Upper lobe of left lung (tissue), 6 donors: ENCODE results near the gene CADM1. TPM values are rescaled to one million over a fixed set of nuclear protein-coding genes. Genes with fewer than 3 reads are reported as not detected.

Experiments
- ATAC-seq, 2 donors: fragments of 200-7000 bp; cut with Tn5 transposase; one replicate each; pipeline ENCODE4 v1.9.1; 2022; ENCODE audit warnings: mild to moderate bottlenecking in 2 of 2, moderate library complexity in 2 of 2; ENCODE audit not compliant: low FRiP score in 2 of 2
- DNase-seq, 2 donors: peaks; one replicate each; pipeline ENCODE4 v3.0.0-alpha.2; 2019 to 2020
- H3K27ac ChIP-seq, 4 donors: fragments of 200-600 bp; sonication (generic); one replicate each; pipeline ENCODE4 v1.5.1; 2016 to 2019
- H3K27me3 ChIP-seq, 4 donors: fragments of 200-600 bp; sonication (generic); one replicate each; pipeline ENCODE4 v1.5.1; 2017 to 2019
- H3K36me3 ChIP-seq, 4 donors: fragments of 200-600 bp; sonication (generic); one replicate each; pipeline ENCODE4 v1.5.1; 2016 to 2019
- H3K4me1 ChIP-seq, 4 donors: fragments of 200-600 bp; sonication (generic); one replicate each; pipeline ENCODE4 v1.5.1; 2018 to 2019
- H3K4me3 ChIP-seq, 4 donors: fragments of 200-600 bp; sonication (generic); one replicate each; pipeline ENCODE4 v1.5.1; 2017 to 2019; ENCODE audit warnings: mild to moderate bottlenecking in 2 of 4, moderate library complexity in 1 of 4
- H3K9me3 ChIP-seq, 4 donors: fragments of 200-600 bp; sonication (generic); one replicate each; pipeline ENCODE4 v1.5.1; 2018 to 2019
- EP300 ChIP-seq, 4 donors: sonication (generic); formaldehyde crosslinking; IDR thresholded peaks; one replicate each; pipeline ENCODE4 v1.5.1; 2017; ENCODE audit warnings: antibody characterized with exemption in 4 of 4, control low read depth in 2 of 4
- POLR2A ChIP-seq, 4 donors: fragments of 450-650 bp; IDR thresholded peaks; one replicate each; pipeline ENCODE4 v1.5.1; 2016 to 2017; ENCODE audit warnings: antibody characterized with exemption in 4 of 4, mild to moderate bottlenecking in 2 of 4
- POLR2AphosphoS5 ChIP-seq, 2 donors: sonication (generic); formaldehyde crosslinking; IDR thresholded peaks; one replicate each; pipeline ENCODE4 v1.5.1; 2017; ENCODE audit warnings: antibody characterized with exemption in 2 of 2
- WGBS, 2 donors: methylation state at CpG; one replicate each; pipeline ENCODE4 v1.1.5; 2017 to 2018; 5-methylcytosine and 5-hydroxymethylcytosine counted together
- total RNA-seq, 6 donors: library from RNA; depleted of rRNA in 4 of 6; stranded (reverse); fragments of >200 nt in 4 of 6; gene quantifications; one replicate each; pipeline versions ENCODE4 v1.1.0 to v1.2.1, GENCODE V29; 2016 to 2021
- TF ChIP-seq, protein P1 (sequence below), 6 experiments: fragments of 450-650 bp in 4 of 6; fragments of 200-600 bp in 2 of 6; sonication (generic) in 2 of 6; IDR thresholded peaks; one replicate each; pipeline ENCODE4 v1.5.1; 2016 to 2019; ENCODE audit warnings: antibody characterized with exemption in 6 of 6
- donor health status: DM: no; HTN: no; CAD: no; lungs with moderate emphysema.
- donor health status: DM: no; HTN: yes; CAD: no; lungs with severe emphysema.

The CADM1 gene
- total RNA-seq, 6 donors from 2014 or later, result 69.9 to 212 (median 125) TPM

- ATAC-seq, result no peak
- 93 to 94% methylated on average over 5 of the region's 5 CpGs for WGBS, 2 donors
- DNase-seq, result no peak
These were observed 370.6 kb downstream of the CADM1 start for GRCh38 chr11:115133475-115134209.

DNA sequence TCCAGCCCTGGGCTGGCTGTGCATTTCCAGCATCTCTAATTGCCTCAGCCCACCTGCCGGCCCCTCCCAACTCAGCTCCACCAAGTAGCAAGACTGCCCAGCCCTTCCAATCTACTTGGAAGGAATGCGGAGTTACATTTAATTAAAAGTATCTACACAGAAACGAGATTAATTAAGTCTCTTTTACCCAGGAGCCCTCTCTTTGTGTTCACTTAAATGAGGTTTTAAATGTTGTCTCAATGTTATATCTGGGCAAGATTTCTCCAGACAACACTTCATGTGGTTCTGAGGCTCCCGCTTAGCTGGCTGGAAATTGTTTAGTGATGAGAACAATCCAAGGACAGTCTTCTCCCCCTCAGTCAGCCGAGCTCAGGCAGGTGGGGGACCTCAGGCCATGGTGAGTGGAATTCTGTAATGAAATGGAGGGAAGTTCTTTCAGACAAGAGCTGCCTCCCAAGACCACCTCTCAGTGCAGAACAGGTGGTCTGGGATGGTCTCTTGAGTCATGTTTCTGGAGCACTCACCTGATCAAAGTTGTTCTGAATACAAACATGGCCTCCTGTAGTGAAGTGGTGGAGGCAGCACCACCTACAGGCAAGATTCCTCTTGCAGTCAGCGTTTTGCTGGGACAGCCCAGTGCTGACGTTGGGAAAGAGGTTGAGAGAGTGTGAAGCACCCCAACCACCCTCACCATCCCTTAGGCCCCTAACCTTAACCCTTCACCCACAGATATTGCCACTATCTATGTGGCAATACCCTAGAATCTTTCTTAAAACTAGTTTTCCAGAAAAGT lies 371.6 kb downstream of the CADM1 start:
- DNase-seq, result no peak
- Histone ChIP-seq H3K4me3 (no peak overlapping the region), H3K36me3 (no peaks in the 10 kb centered on the region), H3K27me3 (no peaks in the 10 kb centered on the region), H3K27ac (no peak overlapping the region), H3K4me1 (no peaks in the 10 kb centered on the region), H3K9me3 (no peaks in the 10 kb centered on the region)
- no peak for TF ChIP-seq EP300 (IDR thresholded peaks at IDR 0.05)
- TF ChIP-seq, protein P1, sequence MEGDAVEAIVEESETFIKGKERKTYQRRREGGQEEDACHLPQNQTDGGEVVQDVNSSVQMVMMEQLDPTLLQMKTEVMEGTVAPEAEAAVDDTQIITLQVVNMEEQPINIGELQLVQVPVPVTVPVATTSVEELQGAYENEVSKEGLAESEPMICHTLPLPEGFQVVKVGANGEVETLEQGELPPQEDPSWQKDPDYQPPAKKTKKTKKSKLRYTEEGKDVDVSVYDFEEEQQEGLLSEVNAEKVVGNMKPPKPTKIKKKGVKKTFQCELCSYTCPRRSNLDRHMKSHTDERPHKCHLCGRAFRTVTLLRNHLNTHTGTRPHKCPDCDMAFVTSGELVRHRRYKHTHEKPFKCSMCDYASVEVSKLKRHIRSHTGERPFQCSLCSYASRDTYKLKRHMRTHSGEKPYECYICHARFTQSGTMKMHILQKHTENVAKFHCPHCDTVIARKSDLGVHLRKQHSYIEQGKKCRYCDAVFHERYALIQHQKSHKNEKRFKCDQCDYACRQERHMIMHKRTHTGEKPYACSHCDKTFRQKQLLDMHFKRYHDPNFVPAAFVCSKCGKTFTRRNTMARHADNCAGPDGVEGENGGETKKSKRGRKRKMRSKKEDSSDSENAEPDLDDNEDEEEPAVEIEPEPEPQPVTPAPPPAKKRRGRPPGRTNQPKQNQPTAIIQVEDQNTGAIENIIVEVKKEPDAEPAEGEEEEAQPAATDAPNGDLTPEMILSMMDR (IDR thresholded peaks at IDR 0.05), result peak in 2 of 6 experiments; percentile 18 to 28
- TF ChIP-seq POLR2A (IDR thresholded peaks at IDR 0.05), result no peak
- WGBS, 2 donors, result 61 to 66% methylated on average over 7 of the region's 7 CpGs
- no peak for ATAC-seq

More at GRCh38 chr11:115133475-115134209, 370.6 kb downstream of the CADM1 start:
- H3K4me1 ChIP-seq, result no peaks in the 10 kb centered on the region
- H3K9me3 ChIP-seq, result no peaks in the 10 kb centered on the region
- no peak overlapping the region for H3K27ac ChIP-seq
- no peaks in the 10 kb centered on the region for H3K27me3 ChIP-seq
- no peaks in the 10 kb centered on the region for H3K36me3 ChIP-seq
- TF ChIP-seq, protein P1 (IDR thresholded peaks at IDR 0.05), result no peak
- TF ChIP-seq POLR2AphosphoS5 (IDR thresholded peaks at IDR 0.05), result no peak
- TF ChIP-seq POLR2A (IDR thresholded peaks at IDR 0.05), result no peak
- no peak for TF ChIP-seq EP300 (IDR thresholded peaks at IDR 0.05)
- H3K4me3 ChIP-seq, result no peak overlapping the region

GRCh38 chr11:115129473-115130289 lies 374.5 kb downstream of the CADM1 start:
- TF ChIP-seq, protein P1 (IDR thresholded peaks at IDR 0.05), result no peak
- TF ChIP-seq EP300 (IDR thresholded peaks at IDR 0.05) (no peak), POLR2AphosphoS5 (IDR thresholded peaks at IDR 0.05) (no peak), POLR2A (IDR thresholded peaks at IDR 0.05) (no peak)
- no peak overlapping the region for H3K4me3 ChIP-seq
- no peak for DNase-seq
- no peaks in the 10 kb centered on the region for H3K4me1 ChIP-seq
- WGBS, 2 donors, result 46 to 55% methylated on average over 14 of the region's 14 CpGs
- H3K27me3 ChIP-seq, result no peaks in the 10 kb centered on the region
- H3K36me3 ChIP-seq, result no peaks in the 10 kb centered on the region
- no peak overlapping the region for H3K27ac ChIP-seq
- no peak for ATAC-seq
- H3K9me3 ChIP-seq, result no peaks in the 10 kb centered on the region

DNA sequence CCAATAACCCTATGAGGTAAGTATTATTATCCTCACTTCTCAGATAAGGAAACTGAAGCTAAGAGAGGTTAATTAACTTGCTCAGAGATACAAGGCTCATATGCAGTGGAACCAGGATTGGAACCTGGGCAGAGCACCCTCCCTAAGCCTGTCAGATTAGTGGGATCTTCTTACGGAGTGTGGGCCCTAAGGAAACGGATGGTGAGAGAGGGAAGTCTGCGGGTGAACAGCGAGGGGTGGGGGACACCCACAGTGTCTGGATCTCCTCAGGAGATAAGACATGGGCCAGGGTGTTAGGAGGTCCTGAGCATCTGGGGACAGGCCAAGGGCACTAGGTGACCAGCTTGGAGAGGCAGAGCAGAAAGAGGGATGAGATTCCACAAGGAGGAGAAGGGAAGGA lies 376.0 kb downstream of the CADM1 start:
- TF ChIP-seq POLR2A (IDR thresholded peaks at IDR 0.05) (no peak), EP300 (IDR thresholded peaks at IDR 0.05) (no peak), POLR2AphosphoS5 (IDR thresholded peaks at IDR 0.05) (no peak)
- TF ChIP-seq, protein P1 (IDR thresholded peaks at IDR 0.05), result no peak
- ATAC-seq, result no peak
- WGBS, 2 donors, result 88 to 90% methylated on average over 4 of the region's 4 CpGs
- Histone ChIP-seq H3K36me3 (no peaks in the 10 kb centered on the region), H3K27me3 (no peaks in the 10 kb centered on the region), H3K9me3 (no peaks in the 10 kb centered on the region), H3K27ac (no peak overlapping the region), H3K4me1 (no peaks in the 10 kb centered on the region), H3K4me3 (no peak overlapping the region)
- no peak for DNase-seq
